MM.1S (cell line): ENCODE data around the gene RAMP3.

ENCODE experiments used
- EZH2phosphoT487 ChIP-seq: fragments of 300-600 bp; sonication (generic); IDR thresholded peaks from 2 replicates; pipeline ENCODE4 v1.6.1; 2018; ENCODE audit warnings: antibody characterized with exemption, low read length
- TF ChIP-seq, protein P1 (sequence below): fragments of 300-600 bp; sonication (generic); IDR thresholded peaks from 2 replicates; pipeline ENCODE4 v1.5.1; 2016; ENCODE audit warnings: antibody characterized with exemption, low read length, mixed read lengths

DNA sequence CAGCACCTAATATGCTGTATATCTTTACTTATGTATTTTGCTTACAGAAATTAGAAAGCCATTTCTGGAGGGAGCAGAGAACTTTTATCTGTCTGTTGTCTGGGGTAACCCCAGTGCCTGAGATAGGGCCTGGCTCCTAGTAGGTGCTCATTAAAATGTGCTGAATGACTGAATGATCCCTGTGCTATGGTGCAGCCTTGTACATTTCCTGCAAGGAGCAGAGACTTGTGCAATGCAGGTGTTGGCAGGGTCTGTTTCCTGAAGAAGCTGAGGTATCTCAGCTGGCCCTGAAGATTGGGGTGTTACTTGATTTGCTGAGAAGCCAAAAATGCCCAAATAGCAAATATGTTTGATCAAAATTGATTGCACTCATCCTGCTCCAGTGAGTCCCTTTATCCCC, 65.5 kb downstream of the RAMP3 start:
- TF ChIP-seq, protein P1, sequence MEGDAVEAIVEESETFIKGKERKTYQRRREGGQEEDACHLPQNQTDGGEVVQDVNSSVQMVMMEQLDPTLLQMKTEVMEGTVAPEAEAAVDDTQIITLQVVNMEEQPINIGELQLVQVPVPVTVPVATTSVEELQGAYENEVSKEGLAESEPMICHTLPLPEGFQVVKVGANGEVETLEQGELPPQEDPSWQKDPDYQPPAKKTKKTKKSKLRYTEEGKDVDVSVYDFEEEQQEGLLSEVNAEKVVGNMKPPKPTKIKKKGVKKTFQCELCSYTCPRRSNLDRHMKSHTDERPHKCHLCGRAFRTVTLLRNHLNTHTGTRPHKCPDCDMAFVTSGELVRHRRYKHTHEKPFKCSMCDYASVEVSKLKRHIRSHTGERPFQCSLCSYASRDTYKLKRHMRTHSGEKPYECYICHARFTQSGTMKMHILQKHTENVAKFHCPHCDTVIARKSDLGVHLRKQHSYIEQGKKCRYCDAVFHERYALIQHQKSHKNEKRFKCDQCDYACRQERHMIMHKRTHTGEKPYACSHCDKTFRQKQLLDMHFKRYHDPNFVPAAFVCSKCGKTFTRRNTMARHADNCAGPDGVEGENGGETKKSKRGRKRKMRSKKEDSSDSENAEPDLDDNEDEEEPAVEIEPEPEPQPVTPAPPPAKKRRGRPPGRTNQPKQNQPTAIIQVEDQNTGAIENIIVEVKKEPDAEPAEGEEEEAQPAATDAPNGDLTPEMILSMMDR: no peak
- TF ChIP-seq EZH2phosphoT487: no peak
